Measurements from ENCODE around the gene PLEKHG1. TPM values are rescaled to one million over a fixed set of nuclear protein-coding genes. Genes with fewer than 3 reads are reported as not detected.
A peak's percentile ranks its signal among the peaks of the same experiment; 100 is the strongest.

Gene PLEKHG1
- polyA plus RNA-seq, 1 donor (not counting 4 experiments of a cell fraction or from before 2014, with no cell fraction given): 3.8 TPM

DNA sequence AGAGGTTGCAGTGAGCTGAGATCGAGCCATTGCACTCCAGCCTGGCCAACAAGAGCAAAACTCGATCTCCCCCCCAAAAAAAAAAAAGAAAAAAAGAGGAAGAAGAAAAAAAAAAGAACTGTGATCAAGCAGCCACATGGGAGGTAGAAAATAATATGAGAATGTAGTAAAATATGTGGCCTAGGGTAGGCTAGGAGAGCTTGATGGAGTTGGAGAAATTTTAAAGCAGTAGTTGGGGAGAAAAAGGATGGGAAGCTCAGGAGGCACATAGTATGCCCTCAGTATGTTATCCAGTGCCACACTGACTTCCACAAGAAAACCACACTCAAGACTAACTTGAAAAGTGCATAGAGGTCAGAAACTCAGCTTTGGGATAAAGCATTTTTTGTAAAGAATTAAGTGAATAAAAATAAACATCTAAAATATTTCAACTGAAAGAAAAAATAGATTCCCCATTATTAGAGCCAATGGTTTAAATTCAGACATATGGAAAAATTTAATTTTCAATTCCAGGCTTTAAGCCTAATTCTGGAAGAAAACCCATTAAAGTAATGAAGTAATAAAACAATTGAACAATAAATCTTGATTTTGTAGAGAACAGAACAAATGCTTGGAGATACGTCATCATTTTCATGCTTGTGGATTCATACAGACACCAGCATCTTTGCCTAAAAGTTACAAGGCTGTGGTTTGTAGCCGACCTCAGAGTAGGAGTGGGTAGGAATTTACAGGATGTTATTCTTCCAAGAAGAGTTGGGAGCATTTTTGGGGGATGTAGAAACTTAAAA, 34.7 kb downstream of the PLEKHG1 start:
- Histone ChIP-seq H3K27me3 (ENCODE audit: control insufficient read depth, extremely low read depth, insufficient read depth, low read length) (no peaks in the 10 kb centered on the region), H3K9me3 (ENCODE audit: control insufficient read depth, low read depth, low read length) (no peaks in the 10 kb centered on the region), H3K4me2 (ENCODE audit: control insufficient read depth, extremely low read depth, insufficient read depth, low read depth, low read length) (no peak overlapping the region), H3K79me2 (ENCODE audit: control insufficient read depth, insufficient read depth, low read length) (no peaks in the 10 kb centered on the region), H3K27ac (ENCODE audit: control insufficient read depth, insufficient read depth, low read length) (no peak overlapping the region), H3K4me3 (ENCODE audit: control insufficient read depth in 2 of 3, extremely low read depth in 1 of 3, insufficient read depth in 2 of 3, low read depth in 1 of 3, low read length in 3 of 3) (no peak overlapping the region), H3K9me1 (ENCODE audit: control insufficient read depth, extremely low read depth, insufficient read depth, low read length) (no peaks in the 10 kb centered on the region), H2AFZ (ENCODE audit: control insufficient read depth, low read length) (no peak overlapping the region), H4K20me1 (ENCODE audit: control insufficient read depth, extremely low read depth, insufficient read depth, low read length) (no peaks in the 10 kb centered on the region), H3K36me3 (ENCODE audit: control insufficient read depth in 2 of 2, extremely low read depth in 1 of 2, insufficient read depth in 2 of 2, low read length in 2 of 2) (no peaks in the 10 kb centered on the region), H3K4me1 (ENCODE audit: control insufficient read depth, extremely low read depth, insufficient read depth, low read length) (no peaks in the 10 kb centered on the region), H3K9ac (ENCODE audit: control insufficient read depth, extremely low read depth, insufficient read depth, low read length) (no peak overlapping the region)
- no peak for TF ChIP-seq EZH2 (IDR thresholded peaks at IDR 0.05; ENCODE audit: low read length)
- TF ChIP-seq, protein P1, sequence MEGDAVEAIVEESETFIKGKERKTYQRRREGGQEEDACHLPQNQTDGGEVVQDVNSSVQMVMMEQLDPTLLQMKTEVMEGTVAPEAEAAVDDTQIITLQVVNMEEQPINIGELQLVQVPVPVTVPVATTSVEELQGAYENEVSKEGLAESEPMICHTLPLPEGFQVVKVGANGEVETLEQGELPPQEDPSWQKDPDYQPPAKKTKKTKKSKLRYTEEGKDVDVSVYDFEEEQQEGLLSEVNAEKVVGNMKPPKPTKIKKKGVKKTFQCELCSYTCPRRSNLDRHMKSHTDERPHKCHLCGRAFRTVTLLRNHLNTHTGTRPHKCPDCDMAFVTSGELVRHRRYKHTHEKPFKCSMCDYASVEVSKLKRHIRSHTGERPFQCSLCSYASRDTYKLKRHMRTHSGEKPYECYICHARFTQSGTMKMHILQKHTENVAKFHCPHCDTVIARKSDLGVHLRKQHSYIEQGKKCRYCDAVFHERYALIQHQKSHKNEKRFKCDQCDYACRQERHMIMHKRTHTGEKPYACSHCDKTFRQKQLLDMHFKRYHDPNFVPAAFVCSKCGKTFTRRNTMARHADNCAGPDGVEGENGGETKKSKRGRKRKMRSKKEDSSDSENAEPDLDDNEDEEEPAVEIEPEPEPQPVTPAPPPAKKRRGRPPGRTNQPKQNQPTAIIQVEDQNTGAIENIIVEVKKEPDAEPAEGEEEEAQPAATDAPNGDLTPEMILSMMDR (optimal IDR thresholded peaks at IDR 0.05 in 1 of 3, IDR thresholded peaks at IDR 0.05 in 1 of 3, conservative IDR thresholded peaks at IDR 0.05 in 1 of 3; ENCODE audit: extremely low read depth in 1 of 3, insufficient read depth in 2 of 3, low read length in 3 of 3): no peak
- DNase-seq (ENCODE audit: low read depth, low spot score) (no peak), FAIRE-seq (no peak)
- dilution Hi-C loops (cut with MboI; ENCODE audit: extremely low pct_ligation_motif_present, low sequenced_read_pairs): no loop called here

DNA sequence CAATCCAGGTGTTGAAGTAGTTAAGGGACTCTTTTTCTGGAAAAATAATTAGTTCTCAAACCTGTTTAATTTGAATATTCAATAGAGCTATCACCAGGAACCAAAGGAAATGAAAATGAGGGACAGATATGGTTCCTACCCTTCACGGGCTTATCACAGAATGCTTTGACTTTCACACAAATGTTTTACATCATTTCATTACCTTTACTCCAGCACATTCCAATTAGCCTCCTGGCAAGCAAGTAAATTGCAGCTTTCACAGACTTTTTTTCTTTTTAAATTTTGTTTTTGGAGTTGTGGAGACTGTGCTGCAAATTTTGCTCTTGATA, 35.2 kb downstream of the PLEKHG1 start:
- Histone ChIP-seq H3K9me1 (ENCODE audit: control insufficient read depth, extremely low read depth, insufficient read depth, low read length) (no peaks in the 10 kb centered on the region), H3K27ac (ENCODE audit: control insufficient read depth, insufficient read depth, low read length) (no peak overlapping the region), H3K79me2 (ENCODE audit: control insufficient read depth, insufficient read depth, low read length) (no peaks in the 10 kb centered on the region), H3K27me3 (ENCODE audit: control insufficient read depth, extremely low read depth, insufficient read depth, low read length) (no peaks in the 10 kb centered on the region), H3K36me3 (ENCODE audit: control insufficient read depth in 2 of 2, extremely low read depth in 1 of 2, insufficient read depth in 2 of 2, low read length in 2 of 2) (no peaks in the 10 kb centered on the region), H2AFZ (ENCODE audit: control insufficient read depth, low read length) (no peak overlapping the region), H3K9me3 (ENCODE audit: control insufficient read depth, low read depth, low read length) (no peaks in the 10 kb centered on the region), H3K4me2 (ENCODE audit: control insufficient read depth, extremely low read depth, insufficient read depth, low read depth, low read length) (no peak overlapping the region), H4K20me1 (ENCODE audit: control insufficient read depth, extremely low read depth, insufficient read depth, low read length) (no peaks in the 10 kb centered on the region), H3K9ac (ENCODE audit: control insufficient read depth, extremely low read depth, insufficient read depth, low read length) (no peak overlapping the region), H3K4me1 (ENCODE audit: control insufficient read depth, extremely low read depth, insufficient read depth, low read length) (no peaks in the 10 kb centered on the region), H3K4me3 (ENCODE audit: control insufficient read depth in 2 of 3, extremely low read depth in 1 of 3, insufficient read depth in 2 of 3, low read depth in 1 of 3, low read length in 3 of 3) (no peak overlapping the region)
- FAIRE-seq: peak; percentile 49
- DNase-seq (ENCODE audit: low read depth, low spot score): no peak
- TF ChIP-seq, protein P1 (optimal IDR thresholded peaks at IDR 0.05 in 1 of 3, IDR thresholded peaks at IDR 0.05 in 1 of 3, conservative IDR thresholded peaks at IDR 0.05 in 1 of 3; ENCODE audit: extremely low read depth in 1 of 3, insufficient read depth in 2 of 3, low read length in 3 of 3): no peak
- no peak for TF ChIP-seq EZH2 (IDR thresholded peaks at IDR 0.05; ENCODE audit: low read length)
- dilution Hi-C loops (cut with MboI; ENCODE audit: extremely low pct_ligation_motif_present, low sequenced_read_pairs): no loop called here

Measured in keratinocyte (primary cell).